ENCODE data around the gene SUSD2.

The SUSD2 gene

DNA sequence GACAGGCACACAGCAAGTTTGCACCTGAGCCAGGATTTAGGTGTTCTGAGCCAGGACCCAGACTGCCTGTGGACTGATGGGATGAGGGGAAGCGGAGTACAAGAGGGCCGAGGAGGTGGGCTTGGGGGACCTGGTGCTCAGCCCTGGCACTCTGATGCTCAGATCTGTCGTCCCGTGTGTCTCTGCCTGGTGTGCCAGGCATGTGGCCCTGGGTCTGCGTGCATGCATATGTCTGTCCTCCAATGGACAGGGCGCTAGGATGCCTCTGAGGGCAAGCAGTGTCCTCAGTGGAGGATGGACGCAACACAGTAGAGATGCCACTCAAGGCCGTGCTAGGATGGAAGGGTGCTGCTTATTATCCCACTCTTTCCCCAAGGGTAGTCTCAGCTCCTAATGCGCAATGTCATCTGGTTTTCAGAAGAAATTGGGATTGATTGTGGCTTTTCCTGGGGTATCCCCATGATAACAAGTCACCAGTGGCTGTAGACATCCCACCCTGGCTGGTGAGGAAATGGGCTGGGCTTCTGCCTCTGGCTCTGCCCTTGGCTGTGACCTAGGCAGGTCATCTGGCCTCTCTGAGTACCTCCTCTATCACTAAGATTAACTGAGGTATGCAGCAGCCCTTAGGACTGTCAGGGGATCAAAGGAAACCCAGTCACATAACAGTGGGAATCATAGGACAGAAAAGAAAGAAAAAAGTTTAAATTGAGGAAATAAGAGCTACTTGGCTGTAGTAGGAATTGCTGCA lies 35.7 kb upstream of the SUSD2 start:
- no peaks in the 10 kb centered on the region for H3K27me3 Mint-ChIP-seq
- no peak for DNase-seq
- peaks cover 32% of the 10 kb centered on the region for H3K36me3 Mint-ChIP-seq
- peak overlapping the region; percentile 3 for H3K4me3 Mint-ChIP-seq
- peak overlapping the region; percentile 89 for H3K27ac Mint-ChIP-seq
- peaks cover 73% of the 10 kb centered on the region for H3K4me1 Mint-ChIP-seq
- no peaks in the 10 kb centered on the region for H3K9me3 Mint-ChIP-seq
- CTCF ChIA-PET, result interaction anchor here (0.8 to 2.3 kb wide), 3 partner anchors 10 to 13 kb away, joined by 4 to 10 read pairs (median 5); no protein-coding TSS in a partner anchor

DNA sequence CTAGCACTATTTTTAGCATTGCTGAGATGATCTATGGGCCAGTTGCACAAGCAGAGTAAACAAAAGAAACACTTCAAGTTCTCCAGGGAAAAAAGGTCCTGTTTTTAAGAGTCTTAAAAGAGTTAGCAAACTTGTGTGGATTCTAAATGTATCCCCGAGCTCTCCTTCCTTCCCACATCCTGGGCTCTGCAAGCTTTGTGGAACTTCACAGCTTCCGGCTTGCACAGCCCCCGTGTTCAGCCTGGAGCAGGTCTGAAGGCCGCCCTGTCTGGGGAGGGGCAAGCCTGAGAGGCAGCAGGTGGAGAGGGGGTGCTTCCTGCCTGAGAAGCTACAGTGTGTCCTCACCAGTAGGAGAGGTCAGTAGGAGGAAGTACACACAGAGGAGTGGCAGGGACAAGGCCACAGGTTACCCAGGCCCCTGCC lies 35.1 kb upstream of the SUSD2 start:
- Mint-ChIP-seq H3K27me3 (no peaks in the 10 kb centered on the region), H3K36me3 (peaks cover 31% of the 10 kb centered on the region), H3K9me3 (no peaks in the 10 kb centered on the region), H3K4me1 (peaks cover 68% of the 10 kb centered on the region), H3K27ac (peak overlapping the region; percentile 89), H3K4me3 (peak overlapping the region; percentile 3)
- CTCF ChIA-PET, result interaction anchor here (0.8 to 2.3 kb wide), 3 partner anchors 9 to 14 kb away, joined by 4 to 10 read pairs (median 5); no protein-coding TSS in a partner anchor
- peak; percentile 64 for DNase-seq

GRCh38 chr22:24146791-24147353 lies 34.4 kb upstream of the SUSD2 start:
- peaks cover 66% of the 10 kb centered on the region for H3K4me1 Mint-ChIP-seq

GRCh38 chr22:24147666-24148065 lies 33.6 kb upstream of the SUSD2 start:
- peak overlapping the region; percentile 38 for H3K27ac Mint-ChIP-seq
- H3K9me3 Mint-ChIP-seq, result no peaks in the 10 kb centered on the region
- H3K4me1 Mint-ChIP-seq, result peaks cover 66% of the 10 kb centered on the region
- peaks cover 30% of the 10 kb centered on the region for H3K36me3 Mint-ChIP-seq
- DNase-seq, result no peak
- no peaks in the 10 kb centered on the region for H3K27me3 Mint-ChIP-seq
- H3K4me3 Mint-ChIP-seq, result no peak overlapping the region
- CTCF ChIA-PET, result interaction anchor here (0.6 kb wide), 1 partner anchor 117 kb away, joined by 4 read pairs; no protein-coding TSS in a partner anchor

More at GRCh38 chr22:24146791-24147353, 34.4 kb upstream of the SUSD2 start:
- no peaks in the 10 kb centered on the region for H3K27me3 Mint-ChIP-seq
- DNase-seq, result no peak
- no peak overlapping the region for H3K27ac Mint-ChIP-seq
- H3K4me3 Mint-ChIP-seq, result no peak overlapping the region
- CTCF ChIA-PET, result interaction anchor here (2.3 kb wide), 1 partner anchor 8 kb away, joined by 10 read pairs; no protein-coding TSS in a partner anchor
- H3K9me3 Mint-ChIP-seq, result no peaks in the 10 kb centered on the region
- peaks cover 31% of the 10 kb centered on the region for H3K36me3 Mint-ChIP-seq

- no peak for DNase-seq
- Mint-ChIP-seq H3K9me3 (no peaks in the 10 kb centered on the region), H3K27ac (peak overlapping the region; percentile 77), H3K4me3 (no peak overlapping the region), H3K27me3 (no peaks in the 10 kb centered on the region), H3K36me3 (peaks cover 26% of the 10 kb centered on the region), H3K4me1 (peaks cover 70% of the 10 kb centered on the region)
- CTCF ChIA-PET, result interaction anchor here (1.9 kb wide), 1 partner anchor 26 kb away, joined by 4 read pairs; no protein-coding TSS in a partner anchor
Observed at GRCh38 chr22:24148266-24149197, 32.8 kb upstream of the SUSD2 start.

DNA sequence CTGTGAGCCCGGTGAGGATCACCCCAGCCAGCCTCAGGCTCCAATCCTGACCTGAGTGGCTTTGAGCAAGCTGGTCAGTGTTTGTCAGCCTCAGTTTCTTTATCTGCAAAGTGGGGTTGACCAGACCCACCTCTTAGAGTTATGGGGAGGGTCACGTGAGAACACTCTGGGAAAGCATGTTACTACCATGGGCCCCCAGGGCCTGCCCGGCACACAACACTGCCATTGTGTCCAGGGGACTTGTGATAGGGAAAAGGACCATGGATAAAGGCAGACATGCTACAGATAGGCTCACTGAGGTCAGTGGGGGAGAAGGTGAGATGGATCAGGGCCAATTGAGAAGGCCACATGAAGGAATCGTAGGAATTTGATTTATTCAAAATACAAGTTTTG lies 32.1 kb upstream of the SUSD2 start:
- Mint-ChIP-seq H3K27ac (peak overlapping the region; percentile 77), H3K36me3 (peaks cover 29% of the 10 kb centered on the region), H3K9me3 (no peaks in the 10 kb centered on the region), H3K27me3 (no peaks in the 10 kb centered on the region), H3K4me3 (no peak overlapping the region), H3K4me1 (peaks cover 72% of the 10 kb centered on the region)
- no peak for DNase-seq
- CTCF ChIA-PET, result interaction anchor here (1.9 kb wide), 1 partner anchor 26 kb away, joined by 4 read pairs; no protein-coding TSS in a partner anchor

- DNase-seq, result peak; percentile 79
- CTCF ChIA-PET, result interaction anchor here (0.8 to 3.8 kb wide), 5 partner anchors 13 to 141 kb away, joined by 3 to 24 read pairs (median 4); no protein-coding TSS in a partner anchor
Observed at GRCh38 chr22:24153353-24153752, 27.9 kb upstream of the SUSD2 start.

GRCh38 chr22:24153959-24154358 lies 27.3 kb upstream of the SUSD2 start:
- H3K9me3 Mint-ChIP-seq, result no peaks in the 10 kb centered on the region
- peaks cover 67% of the 10 kb centered on the region for H3K4me1 Mint-ChIP-seq
- H3K36me3 Mint-ChIP-seq, result peaks cover 34% of the 10 kb centered on the region
- DNase-seq, result peak; percentile 41
- peak overlapping the region; percentile 99 for H3K27ac Mint-ChIP-seq
- H3K4me3 Mint-ChIP-seq, result peak overlapping the region; percentile 84
- H3K27me3 Mint-ChIP-seq, result no peaks in the 10 kb centered on the region
- CTCF ChIA-PET, result interaction anchor here (0.8 to 3.8 kb wide), 6 partner anchors 8 to 260 kb away, joined by 3 to 24 read pairs (median 8); partner anchors contain the start of gene MIF

More at GRCh38 chr22:24153353-24153752, 27.9 kb upstream of the SUSD2 start:
- peaks cover 67% of the 10 kb centered on the region for H3K4me1 Mint-ChIP-seq
- H3K9me3 Mint-ChIP-seq, result no peaks in the 10 kb centered on the region
- peaks cover 33% of the 10 kb centered on the region for H3K36me3 Mint-ChIP-seq
- peak overlapping the region; percentile 84 for H3K4me3 Mint-ChIP-seq
- H3K27me3 Mint-ChIP-seq, result no peaks in the 10 kb centered on the region
- H3K27ac Mint-ChIP-seq, result peak overlapping the region; percentile 99

DNA sequence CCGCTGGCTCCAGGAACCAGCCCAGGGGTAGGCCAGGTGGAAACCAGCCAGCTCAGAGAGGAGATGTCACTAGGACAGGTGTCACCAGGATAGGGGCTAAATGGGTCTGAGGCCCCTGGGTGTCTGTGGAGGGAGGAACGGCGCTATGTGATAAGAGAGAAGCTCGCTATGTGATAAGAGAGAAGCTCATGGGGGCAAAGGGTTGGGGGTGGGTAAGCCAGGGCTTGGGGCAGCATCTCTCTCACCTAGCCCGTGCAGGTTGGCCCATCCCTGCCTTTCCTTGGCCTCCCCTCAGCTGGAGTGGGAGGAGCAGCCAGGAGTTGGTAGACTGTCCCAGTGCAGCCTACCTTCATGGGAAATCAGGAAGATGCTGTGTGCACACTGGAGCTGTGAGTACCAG lies 26.5 kb upstream of the SUSD2 start:
- Mint-ChIP-seq H3K27me3 (no peaks in the 10 kb centered on the region), H3K4me3 (peak overlapping the region; percentile 84), H3K36me3 (peaks cover 32% of the 10 kb centered on the region), H3K27ac (peak overlapping the region; percentile 99), H3K4me1 (peaks cover 68% of the 10 kb centered on the region), H3K9me3 (no peaks in the 10 kb centered on the region)
- no peak for DNase-seq
- CTCF ChIA-PET, result interaction anchor here (0.5 to 3.8 kb wide), 13 partner anchors 9 to 1650 kb away, joined by 3 to 24 read pairs (median 4); partner anchors contain the start of gene MIF

- Mint-ChIP-seq H3K36me3 (peaks cover 32% of the 10 kb centered on the region), H3K4me1 (peaks cover 68% of the 10 kb centered on the region), H3K27ac (peak overlapping the region; percentile 99), H3K9me3 (no peaks in the 10 kb centered on the region), H3K27me3 (no peaks in the 10 kb centered on the region), H3K4me3 (peak overlapping the region; percentile 84)
- DNase-seq, result peak; percentile 66
- CTCF ChIA-PET, result interaction anchor here (0.7 to 3.8 kb wide), 14 partner anchors 9 to 301 kb away, joined by 3 to 24 read pairs (median 6); no protein-coding TSS in a partner anchor
Observed at GRCh38 chr22:24155627-24156140, 25.6 kb upstream of the SUSD2 start.

GRCh38 chr22:24156141-24156912 lies 25.0 kb upstream of the SUSD2 start:
- Mint-ChIP-seq H3K4me1 (peaks cover 70% of the 10 kb centered on the region), H3K27ac (peak overlapping the region; percentile 95), H3K36me3 (peaks cover 32% of the 10 kb centered on the region), H3K9me3 (no peaks in the 10 kb centered on the region), H3K27me3 (no peaks in the 10 kb centered on the region), H3K4me3 (peak overlapping the region; percentile 91)
- CTCF ChIA-PET, result interaction anchor here (0.9 to 3.8 kb wide), 15 partner anchors 9 to 128 kb away, joined by 3 to 24 read pairs (median 7); no protein-coding TSS in a partner anchor
- DNase-seq, result peak; percentile 80

- Mint-ChIP-seq H3K27ac (peak overlapping the region; percentile 95), H3K4me1 (peaks cover 62% of the 10 kb centered on the region), H3K36me3 (peaks cover 24% of the 10 kb centered on the region), H3K27me3 (no peaks in the 10 kb centered on the region), H3K9me3 (no peaks in the 10 kb centered on the region), H3K4me3 (peak overlapping the region; percentile 91)
- DNase-seq, result peak; percentile 95
- CTCF ChIA-PET, result interaction anchor here (0.7 to 3.8 kb wide), 26 partner anchors 8 to 147 kb away, joined by 3 to 24 read pairs (median 4); no protein-coding TSS in a partner anchor
Observed at GRCh38 chr22:24156913-24157821, 24.1 kb upstream of the SUSD2 start.

All from activated naive CD4-positive, alpha-beta T cell treated with anti-CD3 and anti-CD28 coated beads, Interleukin-2, amount 10 ng/mL, durations not matched to agents 7 days and 5 days (primary cell).